ENCODE data around the gene CYP4F8.
"Not testable (repeated sequence)": the region's sequence is repeated elsewhere in the genome, so short reads cannot be mapped to it uniquely, and the experiment has no call there.

Gene CYP4F8

DNA sequence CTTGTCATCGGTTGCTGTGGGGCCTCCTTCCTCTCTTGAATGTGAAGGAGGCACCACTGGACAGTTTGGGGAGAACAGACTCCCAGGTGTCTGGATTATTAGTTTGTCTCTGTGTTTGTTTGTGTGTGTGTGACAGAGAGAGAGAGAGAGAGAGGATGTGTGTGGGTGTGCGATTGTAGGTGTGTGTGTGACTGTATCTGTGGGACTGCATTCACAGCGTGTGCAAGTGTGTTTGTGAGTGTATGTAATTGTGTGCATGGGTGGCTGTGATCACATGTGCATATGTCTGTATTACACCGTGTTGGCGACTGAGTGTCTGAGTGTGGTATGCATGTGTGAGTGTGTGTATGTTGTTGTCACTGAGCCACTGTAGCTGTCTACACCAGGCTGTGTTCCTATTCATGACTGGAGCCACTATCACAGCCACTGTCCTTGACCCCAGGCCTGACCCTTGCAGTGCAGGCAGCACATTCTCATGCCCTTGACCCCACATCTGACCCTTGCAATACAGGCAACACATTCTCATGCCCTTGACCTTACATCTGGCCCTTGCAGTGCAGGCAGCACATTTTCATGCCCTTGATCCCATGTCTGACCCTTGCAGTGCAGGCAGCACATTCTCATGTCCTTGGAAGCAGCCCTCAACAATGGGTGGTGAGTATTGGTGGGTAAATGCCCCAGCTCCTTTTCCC, 25.1 kb upstream of the CYP4F8 start:
- Histone ChIP-seq H3K36me3 (ENCODE audit: insufficient read depth, low read length) (no peaks in the 10 kb centered on the region), H3K27ac (ENCODE audit: low read depth, low read length) (no peak overlapping the region), H3K9me3 (ENCODE audit: low read length) (no peaks in the 10 kb centered on the region), H3K27me3 (ENCODE audit: control insufficient read depth in 1 of 2, insufficient read depth in 2 of 2, low read length in 2 of 2) (no peaks in the 10 kb centered on the region), H3K4me1 (ENCODE audit: insufficient read depth, low read length) (no peaks in the 10 kb centered on the region), H3K9ac (ENCODE audit: low read length) (no peak overlapping the region), H3K4me3 (ENCODE audit: low read depth in 1 of 2, low read length in 2 of 2) (no peak overlapping the region)

DNA sequence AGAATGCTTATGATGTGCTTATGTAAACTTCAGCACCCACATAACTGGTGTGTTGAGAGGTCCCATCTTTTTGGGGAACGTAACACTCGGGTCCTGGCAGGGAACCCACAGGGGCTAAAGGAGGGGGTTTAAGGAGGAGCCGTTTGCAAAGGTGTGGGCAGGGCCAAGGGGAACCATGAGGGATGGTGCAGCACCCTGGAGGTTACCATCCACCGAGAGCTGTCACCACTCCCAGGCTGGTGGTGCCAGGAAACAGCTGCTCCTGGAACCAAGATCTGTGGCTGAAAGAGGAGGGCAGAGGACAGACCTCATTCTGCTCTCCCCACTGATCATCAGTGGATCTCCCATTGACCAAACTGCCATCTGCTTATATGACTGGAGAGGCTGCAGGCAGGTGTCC, 23.2 kb upstream of the CYP4F8 start:
- Histone ChIP-seq H3K27ac (ENCODE audit: low read depth, low read length) (no peak overlapping the region), H3K27me3 (ENCODE audit: control insufficient read depth in 1 of 2, insufficient read depth in 2 of 2, low read length in 2 of 2) (no peaks in the 10 kb centered on the region), H3K36me3 (ENCODE audit: insufficient read depth, low read length) (no peaks in the 10 kb centered on the region), H3K9me3 (ENCODE audit: low read length) (no peaks in the 10 kb centered on the region), H3K4me1 (ENCODE audit: insufficient read depth, low read length) (no peaks in the 10 kb centered on the region), H3K4me3 (ENCODE audit: low read depth in 1 of 2, low read length in 2 of 2) (no peak overlapping the region), H3K9ac (ENCODE audit: low read length) (no peak overlapping the region)

DNA sequence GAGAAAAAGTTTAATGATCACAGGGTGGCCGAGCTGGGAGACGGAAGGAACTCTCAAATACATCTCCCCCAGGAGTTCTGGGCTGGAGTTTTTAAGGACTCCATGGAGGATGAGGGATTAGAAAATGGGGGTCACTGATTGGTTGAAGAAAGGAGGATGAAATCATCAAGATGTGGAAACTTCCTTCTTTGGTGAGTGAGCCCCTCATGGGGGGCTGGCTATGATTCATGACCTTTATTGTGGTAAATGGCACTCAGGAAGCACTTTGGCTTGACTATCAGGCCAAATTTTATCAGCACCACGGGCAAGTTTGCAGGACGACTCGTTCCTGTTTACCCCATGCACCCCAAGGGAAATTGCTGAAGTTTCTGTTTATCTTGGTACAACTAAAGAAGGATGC, 22.5 kb upstream of the CYP4F8 start:
- H3K9me3 ChIP-seq (ENCODE audit: low read length); H3K4me1 ChIP-seq (ENCODE audit: insufficient read depth, low read length); H3K27ac ChIP-seq (ENCODE audit: low read depth, low read length); H3K36me3 ChIP-seq (ENCODE audit: insufficient read depth, low read length); H3K9ac ChIP-seq (ENCODE audit: low read length); H3K27me3 ChIP-seq (ENCODE audit: control insufficient read depth in 1 of 2, insufficient read depth in 2 of 2, low read length in 2 of 2); H3K4me3 ChIP-seq (ENCODE audit: low read depth in 1 of 2, low read length in 2 of 2): not testable (repeated sequence)

DNA sequence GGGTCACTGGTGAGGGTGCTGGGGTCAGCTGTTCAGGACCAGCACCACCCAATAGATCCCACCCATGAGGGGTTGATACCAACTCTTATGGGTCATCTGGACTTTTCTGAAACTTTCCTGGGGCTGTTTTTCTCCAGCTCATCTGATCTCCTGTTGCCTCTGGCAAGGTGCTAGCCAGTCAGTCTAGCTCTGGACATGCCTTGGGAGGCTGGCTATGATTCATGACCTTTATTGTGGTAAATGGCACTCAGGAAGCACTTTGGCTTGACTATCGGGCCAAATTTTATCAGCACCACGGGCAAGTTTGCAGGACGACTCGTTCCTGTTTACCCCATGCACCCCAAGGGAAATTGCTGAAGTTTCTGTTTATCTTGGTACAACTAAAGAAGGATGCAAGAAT, 21.3 kb upstream of the CYP4F8 start:
- H3K4me1 ChIP-seq (ENCODE audit: insufficient read depth, low read length); H3K9ac ChIP-seq (ENCODE audit: low read length); H3K27me3 ChIP-seq (ENCODE audit: control insufficient read depth in 1 of 2, insufficient read depth in 2 of 2, low read length in 2 of 2); H3K4me3 ChIP-seq (ENCODE audit: low read depth in 1 of 2, low read length in 2 of 2); H3K27ac ChIP-seq (ENCODE audit: low read depth, low read length); H3K36me3 ChIP-seq (ENCODE audit: insufficient read depth, low read length); H3K9me3 ChIP-seq (ENCODE audit: low read length): not testable (repeated sequence)

DNA sequence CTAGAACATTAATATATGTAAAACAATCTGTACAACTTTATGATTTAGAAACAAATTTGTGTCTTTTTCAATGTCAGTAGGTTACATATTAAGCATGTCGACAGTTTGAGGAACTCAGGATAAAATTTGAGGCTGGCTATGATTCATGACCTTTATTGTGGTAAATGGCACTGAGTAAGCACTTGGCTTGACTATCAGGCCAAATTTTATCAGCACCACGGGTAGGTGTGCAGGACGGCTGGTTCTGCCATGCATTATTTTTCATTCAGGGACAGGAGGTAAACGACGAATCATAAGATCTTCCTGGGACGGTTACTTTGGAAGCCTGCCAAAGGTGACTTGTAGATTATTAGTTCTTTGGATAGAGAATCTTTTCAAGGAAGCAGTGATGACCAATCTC, 19.9 kb upstream of the CYP4F8 start:
- Histone ChIP-seq H3K9ac (ENCODE audit: low read length) (no peak overlapping the region), H3K27ac (ENCODE audit: low read depth, low read length) (no peak overlapping the region), H3K4me1 (ENCODE audit: insufficient read depth, low read length) (no peaks in the 10 kb centered on the region), H3K27me3 (ENCODE audit: control insufficient read depth in 1 of 2, insufficient read depth in 2 of 2, low read length in 2 of 2) (no peaks in the 10 kb centered on the region), H3K4me3 (ENCODE audit: low read depth in 1 of 2, low read length in 2 of 2) (no peak overlapping the region), H3K9me3 (ENCODE audit: low read length) (no peaks in the 10 kb centered on the region), H3K36me3 (ENCODE audit: insufficient read depth, low read length) (no peaks in the 10 kb centered on the region)

DNA sequence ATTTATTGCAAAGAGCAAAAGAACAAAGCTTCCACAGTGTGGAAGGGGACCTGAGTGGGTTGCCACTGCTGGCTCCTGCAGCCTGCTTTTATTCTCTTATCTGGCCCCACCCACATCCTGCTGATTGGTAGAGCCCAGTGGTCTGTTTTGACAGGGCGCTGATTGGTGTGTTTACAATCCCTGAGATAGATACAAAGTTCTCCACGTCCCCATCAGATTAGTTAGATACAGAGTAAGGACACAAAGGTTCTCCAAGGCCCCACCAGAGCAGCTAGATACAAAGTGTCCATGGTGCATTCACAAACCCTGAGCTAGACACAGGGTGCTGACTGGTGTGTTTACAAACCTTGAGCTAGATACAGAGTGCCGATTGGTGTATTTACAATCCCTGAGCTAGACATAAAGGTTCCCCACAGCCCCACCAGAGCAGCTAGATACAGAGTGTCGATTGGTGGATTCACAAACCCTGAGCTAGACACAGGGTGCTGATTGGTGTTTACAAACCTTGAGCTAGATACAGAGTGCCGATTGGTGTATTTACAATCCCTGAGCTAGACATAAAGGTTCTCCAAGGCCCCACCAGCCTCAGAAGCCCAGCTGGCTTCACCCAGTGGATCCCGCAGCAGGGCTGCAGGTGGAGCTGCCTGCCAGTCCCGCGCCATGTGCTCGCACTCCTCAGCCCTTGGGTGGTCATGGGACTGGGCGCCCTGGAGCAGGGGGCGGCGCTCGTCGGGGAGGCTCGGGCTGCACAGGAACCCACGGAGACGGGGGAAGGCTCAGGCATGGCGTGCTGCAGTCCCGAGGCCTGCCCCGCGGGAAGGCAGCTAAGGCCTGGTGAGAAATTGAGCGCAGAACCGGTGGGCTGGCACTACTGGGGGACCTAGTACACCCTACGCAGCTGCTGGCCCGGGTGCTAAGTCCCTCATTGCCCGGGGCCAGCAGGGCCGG, 6.8 kb upstream of the CYP4F8 start:
- not testable (repeated sequence) for H3K9me3 ChIP-seq (ENCODE audit: low read length); H3K9ac ChIP-seq (ENCODE audit: low read length); H3K4me3 ChIP-seq (ENCODE audit: low read depth in 1 of 2, low read length in 2 of 2); H3K27me3 ChIP-seq (ENCODE audit: control insufficient read depth in 1 of 2, insufficient read depth in 2 of 2, low read length in 2 of 2); H3K4me1 ChIP-seq (ENCODE audit: insufficient read depth, low read length); H3K36me3 ChIP-seq (ENCODE audit: insufficient read depth, low read length); H3K27ac ChIP-seq (ENCODE audit: low read depth, low read length)

DNA sequence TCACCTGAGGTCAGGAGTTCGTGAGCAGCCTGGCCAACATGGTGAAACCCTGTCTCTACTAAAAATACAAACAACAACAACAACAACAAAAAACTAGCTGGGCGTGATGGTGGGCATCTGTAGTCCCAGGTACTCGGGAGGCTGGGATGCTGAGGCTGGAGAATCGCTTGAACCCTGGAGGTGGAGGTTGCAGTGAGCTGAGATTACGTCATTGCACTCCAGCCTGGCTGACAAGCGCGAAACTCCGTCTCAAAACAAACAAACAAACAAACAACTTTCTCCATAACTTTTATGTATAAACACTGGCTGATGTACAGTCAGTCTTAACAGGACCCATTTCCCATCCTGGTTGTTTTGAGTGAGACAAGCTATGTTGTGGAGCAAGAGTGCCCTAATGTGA, 5.8 kb upstream of the CYP4F8 start:
- no peaks in the 10 kb centered on the region for H3K9me3 ChIP-seq (ENCODE audit: low read length)
- H3K4me3 ChIP-seq (ENCODE audit: low read depth in 1 of 2, low read length in 2 of 2), result no peak overlapping the region
- H3K27me3 ChIP-seq (ENCODE audit: control insufficient read depth in 1 of 2, insufficient read depth in 2 of 2, low read length in 2 of 2), result no peaks in the 10 kb centered on the region
- H3K4me1 ChIP-seq (ENCODE audit: insufficient read depth, low read length), result no peaks in the 10 kb centered on the region
- no peak overlapping the region for H3K9ac ChIP-seq (ENCODE audit: low read length)
- H3K36me3 ChIP-seq (ENCODE audit: insufficient read depth, low read length), result no peaks in the 10 kb centered on the region
- no peak overlapping the region for H3K27ac ChIP-seq (ENCODE audit: low read depth, low read length)

DNA sequence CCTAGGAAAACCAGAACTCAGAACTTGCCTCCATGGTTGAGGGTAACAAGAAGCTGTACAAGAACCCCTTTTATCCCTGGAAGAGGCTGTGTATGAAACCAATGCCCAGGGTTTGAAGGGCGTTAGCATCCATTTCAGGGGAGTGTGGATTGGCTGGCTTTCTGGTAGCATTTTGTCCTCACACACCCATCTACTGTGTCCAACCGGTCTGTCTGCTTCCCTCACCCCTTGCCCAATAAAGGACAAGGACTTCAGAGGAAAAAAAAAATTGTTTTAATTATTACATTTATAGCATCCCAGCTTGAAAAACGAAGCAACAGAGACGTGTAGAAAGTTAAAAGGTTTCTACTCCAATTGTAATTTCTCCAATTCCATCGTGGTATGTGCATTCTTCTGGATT, 2.7 kb upstream of the CYP4F8 start:
- Histone ChIP-seq H3K9ac (ENCODE audit: low read length) (no peak overlapping the region), H3K36me3 (ENCODE audit: insufficient read depth, low read length) (no peaks in the 10 kb centered on the region), H3K27ac (ENCODE audit: low read depth, low read length) (no peak overlapping the region), H3K4me1 (ENCODE audit: insufficient read depth, low read length) (no peaks in the 10 kb centered on the region), H3K27me3 (ENCODE audit: control insufficient read depth in 1 of 2, insufficient read depth in 2 of 2, low read length in 2 of 2) (no peaks in the 10 kb centered on the region), H3K9me3 (ENCODE audit: low read length) (no peaks in the 10 kb centered on the region), H3K4me3 (ENCODE audit: low read depth in 1 of 2, low read length in 2 of 2) (no peak overlapping the region)

DNA sequence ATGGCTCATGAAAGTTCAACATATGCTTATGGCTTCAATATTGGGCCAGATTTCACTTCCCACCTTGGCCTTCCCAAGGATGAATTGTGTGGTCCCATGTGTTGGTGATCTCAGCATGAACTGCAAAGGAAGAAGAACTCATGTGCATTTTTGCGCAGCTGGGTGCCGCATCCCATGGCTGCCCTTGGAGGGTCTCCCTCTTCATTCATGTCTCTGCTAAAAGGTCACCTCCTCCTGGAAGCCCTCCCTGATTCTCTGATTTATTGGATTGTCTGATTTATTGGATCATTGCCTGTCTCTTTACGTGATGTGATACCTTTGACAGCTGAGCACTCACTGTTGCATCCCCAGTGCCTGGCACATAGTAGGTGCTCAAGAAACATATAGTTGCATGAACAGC, 1.7 kb upstream of the CYP4F8 start:
- Histone ChIP-seq H3K4me3 (ENCODE audit: low read depth in 1 of 2, low read length in 2 of 2) (no peak overlapping the region), H3K4me1 (ENCODE audit: insufficient read depth, low read length) (no peaks in the 10 kb centered on the region), H3K27me3 (ENCODE audit: control insufficient read depth in 1 of 2, insufficient read depth in 2 of 2, low read length in 2 of 2) (no peaks in the 10 kb centered on the region), H3K27ac (ENCODE audit: low read depth, low read length) (no peak overlapping the region), H3K9ac (ENCODE audit: low read length) (no peak overlapping the region), H3K9me3 (ENCODE audit: low read length) (no peaks in the 10 kb centered on the region), H3K36me3 (ENCODE audit: insufficient read depth, low read length) (no peaks in the 10 kb centered on the region)

DNA sequence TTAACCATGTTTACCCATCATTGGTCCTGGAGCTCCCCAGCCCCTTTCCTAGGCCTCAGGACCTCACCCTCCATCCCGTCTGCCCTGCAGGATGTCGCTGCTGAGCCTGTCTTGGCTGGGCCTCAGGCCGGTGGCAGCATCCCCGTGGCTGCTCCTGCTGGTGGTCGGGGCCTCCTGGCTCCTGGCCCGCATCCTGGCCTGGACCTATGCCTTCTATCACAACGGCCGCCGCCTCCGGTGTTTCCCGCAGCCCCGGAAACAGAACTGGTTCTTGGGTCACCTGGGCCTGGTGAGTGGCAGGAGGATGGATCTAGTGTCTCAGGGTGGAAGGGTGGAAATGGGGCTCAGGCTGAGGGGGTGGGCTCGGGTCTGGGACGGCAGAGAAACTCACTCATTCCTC, 508 bp downstream of the CYP4F8 start:
- H3K9me3 ChIP-seq (ENCODE audit: low read length), result no peaks in the 10 kb centered on the region
- peaks cover 0 to 5% of the 10 kb centered on the region in 2 donors for H3K27me3 ChIP-seq (ENCODE audit: control insufficient read depth in 1 of 2, insufficient read depth in 2 of 2, low read length in 2 of 2)
- no peaks in the 10 kb centered on the region for H3K36me3 ChIP-seq (ENCODE audit: insufficient read depth, low read length)
- H3K27ac ChIP-seq (ENCODE audit: low read depth, low read length), result no peak overlapping the region
- H3K9ac ChIP-seq (ENCODE audit: low read length), result no peak overlapping the region
- no peak overlapping the region for H3K4me3 ChIP-seq (ENCODE audit: low read depth in 1 of 2, low read length in 2 of 2)
- no peaks in the 10 kb centered on the region for H3K4me1 ChIP-seq (ENCODE audit: insufficient read depth, low read length)

DNA sequence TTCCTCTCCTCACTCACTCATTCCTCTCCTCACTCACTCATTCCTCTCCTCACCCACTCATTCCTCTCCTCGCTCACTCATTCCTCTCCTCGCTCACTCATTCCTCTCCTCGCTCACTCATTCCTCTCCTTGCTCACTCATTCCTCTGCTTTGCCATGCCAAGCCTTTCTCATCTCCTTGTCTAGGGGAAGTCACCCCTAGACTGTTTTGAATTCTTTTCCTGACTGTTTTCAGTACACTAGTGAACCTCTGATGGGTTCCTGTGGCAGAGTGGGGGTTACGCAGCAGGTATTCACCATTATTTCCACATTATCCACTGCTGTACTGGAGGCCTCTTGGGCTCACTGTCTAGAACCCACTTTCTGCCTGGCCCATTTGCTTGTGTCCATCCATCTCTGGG, 1.2 kb downstream of the CYP4F8 start:
- H3K9me3 ChIP-seq (ENCODE audit: low read length), result no peaks in the 10 kb centered on the region
- H3K36me3 ChIP-seq (ENCODE audit: insufficient read depth, low read length), result no peaks in the 10 kb centered on the region
- no peak overlapping the region for H3K27ac ChIP-seq (ENCODE audit: low read depth, low read length)
- H3K4me1 ChIP-seq (ENCODE audit: insufficient read depth, low read length), result no peaks in the 10 kb centered on the region
- peaks cover 0 to 5% of the 10 kb centered on the region in 2 donors for H3K27me3 ChIP-seq (ENCODE audit: control insufficient read depth in 1 of 2, insufficient read depth in 2 of 2, low read length in 2 of 2)
- H3K9ac ChIP-seq (ENCODE audit: low read length), result no peak overlapping the region
- H3K4me3 ChIP-seq (ENCODE audit: low read depth in 1 of 2, low read length in 2 of 2), result no peak overlapping the region
